Caco-2 (cell line): ENCODE measurements around the gene MGAT1. TPM values are rescaled to one million over a fixed set of nuclear protein-coding genes. Genes with fewer than 3 reads are reported as not detected.

Source experiments
- BruUV-seq: library from RNA; stranded (reverse); fragments of 400-500 nt; replicated peaks from 2 replicates; lab custom pipeline; 2021; lab: Mats Ljungman, UMichigan
- CTCF ChIA-PET: fragments of 300-600 bp; sonication (Branson Sonifier 250); formaldehyde crosslinking; loops from one replicate; lab custom pipeline; 2022; ENCODE audit warnings: antibody characterized with exemption; lab: Charles Lee
- POLR2A ChIA-PET: fragments of 300-600 bp; sonication (Branson Sonifier 250); formaldehyde crosslinking; loops from one replicate; lab custom pipeline; 2022; ENCODE audit warnings: antibody characterized with exemption; lab: Charles Lee
- DNase-seq, 2 experiments: peaks; one replicate each; pipeline versions ENCODE4 v3.0.0 to v3.0.0-alpha.2; 2020 to 2022
- H3K27me3 ChIP-seq: replicated peaks from 2 replicates; pipeline ENCODE4 v1.6.0; 2011; ENCODE audit warnings: low read length; ENCODE audit not compliant: control insufficient read depth, insufficient read depth
- H3K36me3 ChIP-seq: 2 replicates; pipeline ENCODE4 v1.5.1; 2011; ENCODE audit warnings: low read length; ENCODE audit not compliant: control insufficient read depth, insufficient read depth
- H3K4me1 ChIP-seq: fragments of 250-450 bp; sonication (Bioruptor Pico); 2 replicates; pipeline ENCODE4 v1.5.1; 2020; ENCODE audit warnings: mild to moderate bottlenecking
- H3K4me3 ChIP-seq: 2 replicates; pipeline ENCODE4 v1.5.1; 2011; ENCODE audit warnings: low read depth, mild to moderate bottlenecking, control low read depth, low read length
- H3K9me3 ChIP-seq: fragments of 250-450 bp; sonication (Bioruptor Pico); 2 replicates; pipeline ENCODE4 v1.5.1; 2020; ENCODE audit warnings: mild to moderate bottlenecking, moderate library complexity
- H3K27ac Mint-ChIP-seq: one replicate; pipeline ENCODE4 v1.8.0; 2022; ENCODE audit warnings: mixed read lengths; ENCODE audit not compliant: unreplicated experiment
- H3K27me3 Mint-ChIP-seq: one replicate; pipeline ENCODE4 v1.8.0; 2022; ENCODE audit warnings: mixed read lengths; ENCODE audit not compliant: insufficient read depth, unreplicated experiment
- H3K36me3 Mint-ChIP-seq: one replicate; pipeline ENCODE4 v1.8.0; 2022; ENCODE audit warnings: mild to moderate bottlenecking, mixed read lengths; ENCODE audit not compliant: insufficient read depth, unreplicated experiment
- H3K4me1 Mint-ChIP-seq: one replicate; pipeline ENCODE4 v1.8.0; 2022; ENCODE audit warnings: low read depth, mixed read lengths; ENCODE audit not compliant: unreplicated experiment
- H3K4me3 Mint-ChIP-seq: one replicate; pipeline ENCODE4 v1.8.0; 2022; ENCODE audit warnings: mild to moderate bottlenecking, moderate library complexity, mixed read lengths; ENCODE audit not compliant: unreplicated experiment
- H3K9me3 Mint-ChIP-seq: one replicate; pipeline ENCODE4 v1.8.0; 2022; ENCODE audit warnings: mixed read lengths; ENCODE audit not compliant: unreplicated experiment
- CTCF ChIP-seq, 2 experiments: fragments of 200-600 bp in 1 of 2; IDR thresholded peaks; 1 replicate in 1 of 2; 2 replicates in 1 of 2; pipeline versions ENCODE4 v1.5.1 to v1.8.0; 2011 to 2022; ENCODE audit warnings: antibody characterized with exemption in 1 of 2, control low read depth in 1 of 2, inconsistent platforms in 1 of 2, low read depth in 1 of 2, low read length in 1 of 2, mild to moderate bottlenecking in 1 of 2, moderate library complexity in 1 of 2; ENCODE audit not compliant: insufficient read depth in 1 of 2, severe bottlenecking in 1 of 2, unreplicated experiment in 1 of 2
- intact Hi-C: fragments of 100-400 bp; cut with micrococcal nuclease; formaldehyde crosslinking; loops from one replicate; pipeline ENCODE4 v1.10.0; 2022; ENCODE audit not compliant: unreplicated experiment
- total RNA-seq: library from RNA; stranded (reverse); gene quantifications from 2 replicates; pipeline ENCODE4 v1.2.3, GENCODE V29; 2022

MGAT1 gene
- total RNA-seq, 1 experiment from 2014 or later = 80.1 TPM

DNA sequence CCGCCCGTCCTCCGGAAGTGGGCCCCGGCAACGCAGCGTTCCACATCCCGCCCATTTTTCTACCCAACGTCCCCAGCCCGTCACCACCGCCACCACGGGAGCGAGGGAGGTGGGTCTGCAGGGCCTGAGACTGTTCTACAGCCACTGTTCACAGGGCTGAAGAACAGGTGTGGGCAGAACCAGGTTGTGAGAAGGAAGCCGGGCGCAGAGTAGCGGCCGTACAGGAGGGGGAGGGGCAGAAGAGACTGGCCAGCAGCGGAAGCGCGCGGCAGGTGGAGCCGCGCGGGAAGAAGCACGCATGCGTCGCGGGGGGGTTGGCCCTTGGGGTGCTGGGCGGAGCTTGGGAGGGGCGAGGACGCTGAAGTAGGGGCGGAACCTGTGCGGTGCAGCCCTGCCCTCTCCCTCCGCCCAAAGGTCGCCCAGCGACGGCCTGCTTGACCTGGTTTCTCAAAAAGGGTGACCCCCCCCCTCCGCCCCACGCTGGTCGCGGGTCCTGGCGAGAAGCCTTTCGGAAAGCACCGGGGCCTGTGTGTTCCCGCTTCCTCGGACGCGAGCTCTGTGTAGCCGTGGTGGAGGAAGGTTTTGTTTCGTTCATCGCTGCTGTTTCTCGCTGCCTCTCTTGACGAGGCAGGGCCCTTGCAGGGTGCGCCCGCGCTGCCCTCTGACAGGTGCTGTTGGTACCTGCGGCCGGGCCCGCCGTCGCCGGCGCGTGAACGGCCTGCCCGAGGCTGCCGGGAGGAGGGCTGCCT lies 7.8 kb upstream of the MGAT1 start:
- intact Hi-C loops = loop anchor here (1.0 to 10.0 kb wide), 5 partner anchors 8 to 374 kb away; partner anchors contain the start of genes MGAT1 and ZFP62
- Mint-ChIP-seq H3K27ac (peak overlapping the region; percentile 66), H3K36me3 (peaks cover 21% of the 10 kb centered on the region), H3K9me3 (no peaks in the 10 kb centered on the region), H3K4me3 (peak overlapping the region; percentile 84), H3K4me1 (peaks cover 62% of the 10 kb centered on the region), H3K27me3 (no peaks in the 10 kb centered on the region)
- H3K9me3 ChIP-seq = no peaks in the 10 kb centered on the region
- H3K27me3 ChIP-seq = no peaks in the 10 kb centered on the region
- ChIA-PET CTCF (interaction anchor here (0.6 to 0.7 kb wide), 7 partner anchors 24 to 374 kb away, joined by 3 to 5 read pairs (median 4); no protein-coding TSS in a partner anchor), POLR2A (interaction anchor here (0.6 to 1.0 kb wide), 10 partner anchors 9 to 374 kb away, joined by 3 to 13 read pairs (median 8); no protein-coding TSS in a partner anchor)
- TSS peak; percentile 56 for BruUV-seq
- H3K4me3 ChIP-seq = peak overlapping the region; percentile 64
- peak; percentile 96 to 97 for DNase-seq
- no peak for TF ChIP-seq CTCF (IDR thresholded peaks at IDR 0.05; ENCODE audit: insufficient read depth in 1 of 2, low read depth in 1 of 2, low read length in 1 of 2, severe bottlenecking in 1 of 2, unreplicated experiment in 1 of 2)
- H3K36me3 ChIP-seq = peaks cover 3% of the 10 kb centered on the region; the same call in 1 of the 2 replicates
- peaks cover 42% of the 10 kb centered on the region for H3K4me1 ChIP-seq

DNA sequence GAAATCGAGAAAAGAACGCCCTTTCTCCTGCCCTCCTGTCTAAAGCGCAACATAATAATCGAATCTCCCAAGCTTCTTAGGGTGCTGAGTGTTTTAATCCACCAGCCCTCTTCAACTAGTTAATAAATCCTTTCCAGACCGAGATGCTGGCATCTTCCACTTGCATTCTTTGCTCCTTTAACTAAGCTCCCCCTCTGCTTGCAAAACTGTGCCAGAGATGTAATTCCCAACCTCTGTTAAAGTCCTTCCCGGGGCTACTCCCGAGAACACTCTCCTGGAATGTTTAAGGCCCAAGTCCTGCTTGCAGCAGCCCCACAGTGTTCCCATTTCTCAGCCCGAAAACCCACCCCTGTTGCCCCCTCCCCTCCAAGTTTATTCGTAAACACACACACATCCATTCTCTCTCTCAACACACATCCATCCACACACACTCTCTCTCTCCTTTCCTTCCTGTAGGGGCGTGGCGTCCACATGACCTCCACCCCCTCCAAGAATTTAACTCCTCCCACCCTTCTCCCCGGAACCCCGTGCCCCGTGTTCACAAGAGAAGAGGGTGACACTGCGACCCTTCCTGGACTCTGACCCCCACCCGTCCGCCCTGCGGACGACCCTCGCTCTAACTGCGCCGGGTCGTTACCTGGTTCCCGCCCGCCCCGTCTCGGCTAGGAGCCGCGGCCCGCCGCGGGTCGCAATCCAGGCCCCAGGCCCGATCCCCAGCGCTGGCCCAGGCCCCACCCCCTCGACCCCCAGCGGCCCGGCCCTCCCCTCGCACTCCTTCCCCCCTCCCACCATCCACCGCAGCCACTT lies 7.0 kb upstream of the MGAT1 start:
- no peaks in the 10 kb centered on the region for H3K27me3 ChIP-seq
- no peaks in the 10 kb centered on the region for H3K9me3 ChIP-seq
- no peak for TF ChIP-seq CTCF (IDR thresholded peaks at IDR 0.05; ENCODE audit: insufficient read depth in 1 of 2, low read depth in 1 of 2, low read length in 1 of 2, severe bottlenecking in 1 of 2, unreplicated experiment in 1 of 2)
- DNase-seq = peak; percentile 94 to 96
- POLR2A ChIA-PET = interaction anchor here (1.0 kb wide), 3 partner anchors 21 to 375 kb away, joined by 3 to 13 read pairs (median 8); no protein-coding TSS in a partner anchor
- H3K4me1 ChIP-seq = peaks cover 42% of the 10 kb centered on the region
- intact Hi-C loops = loop anchor here (1.0 to 10.0 kb wide), 5 partner anchors 7 to 375 kb away; partner anchors contain the start of genes MGAT1 and ZFP62
- Mint-ChIP-seq H3K27ac (peak overlapping the region; percentile 66), H3K36me3 (peaks cover 29% of the 10 kb centered on the region), H3K27me3 (no peaks in the 10 kb centered on the region), H3K9me3 (no peaks in the 10 kb centered on the region), H3K4me1 (peaks cover 66% of the 10 kb centered on the region), H3K4me3 (peak overlapping the region; percentile 84)
- H3K4me3 ChIP-seq = peak overlapping the region; percentile 64
- peaks cover 3% of the 10 kb centered on the region; the same call in 1 of the 2 replicates for H3K36me3 ChIP-seq
- no TSS peak for BruUV-seq
- CTCF ChIA-PET = interaction anchor here (0.6 to 0.7 kb wide), 3 partner anchors 25 to 375 kb away, joined by 3 to 5 read pairs (median 3); no protein-coding TSS in a partner anchor
